DOHH2 (cell line): ENCODE results near the gene SNX30.

Source experiments
- H3F3A ChIP-seq: fragments of 200-600 bp; sonication (generic), shearing (Covaris generic); 2 replicates; pipeline ENCODE4 v1.6.0; 2016; ENCODE audit warnings: antibody characterized with exemption, mild to moderate bottlenecking; ENCODE audit not compliant: control insufficient read depth, insufficient read depth
- H3K27ac ChIP-seq: fragments of 200-600 bp; sonication (generic); 2 replicates; pipeline ENCODE4 v1.5.1; 2014; ENCODE audit warnings: low read depth, mild to moderate bottlenecking, low read length, moderate library complexity
- H3K27me3 ChIP-seq: fragments of 200-600 bp; sonication (generic); 2 replicates; pipeline ENCODE4 v1.6.1; 2014; ENCODE audit warnings: mild to moderate bottlenecking, low read length, mixed read lengths; ENCODE audit not compliant: control insufficient read depth
- H3K36me3 ChIP-seq: fragments of 200-600 bp; sonication (generic); 2 replicates; pipeline ENCODE4 v1.6.1; 2014; ENCODE audit warnings: mild to moderate bottlenecking, low read length, moderate library complexity, mixed read lengths; ENCODE audit not compliant: control insufficient read depth
- H3K4me1 ChIP-seq: fragments of 200-600 bp; sonication (generic); 2 replicates; pipeline ENCODE4 v1.6.1; 2014; ENCODE audit warnings: mild to moderate bottlenecking, low read length, mixed read lengths; ENCODE audit not compliant: control insufficient read depth
- H3K4me2 ChIP-seq: fragments of 200-600 bp; sonication (generic); 2 replicates; pipeline ENCODE4 v1.6.0; 2014; ENCODE audit warnings: mild to moderate bottlenecking, low read length, moderate library complexity
- H3K4me3 ChIP-seq: fragments of 200-600 bp; sonication (generic); 2 replicates; pipeline ENCODE4 v1.5.1; 2014; ENCODE audit warnings: mild to moderate bottlenecking, low read length, mixed read lengths
- H3K79me2 ChIP-seq: fragments of 200-600 bp; sonication (generic); 2 replicates; pipeline ENCODE4 v1.6.1; 2014; ENCODE audit warnings: mild to moderate bottlenecking, low read length, mixed read lengths; ENCODE audit not compliant: control insufficient read depth
- H3K9me2 ChIP-seq: fragments of 200-600 bp; sonication (generic); replicated peaks from 2 replicates; pipeline ENCODE4 v1.6.1; 2014; ENCODE audit warnings: mild to moderate bottlenecking, low read length, mixed read lengths; ENCODE audit not compliant: control insufficient read depth
- H3K9me3 ChIP-seq: fragments of 200-600 bp; sonication (generic); 2 replicates; pipeline ENCODE4 v1.6.1; 2014; ENCODE audit warnings: antibody characterized with exemption, low read length, mixed read lengths; ENCODE audit not compliant: control insufficient read depth, insufficient read depth
- H4K20me1 ChIP-seq: fragments of 200-600 bp; sonication (generic); 2 replicates; pipeline ENCODE4 v1.6.0; 2014; ENCODE audit warnings: low read depth, mild to moderate bottlenecking, antibody characterized with exemption, low read length, moderate library complexity; ENCODE audit not compliant: control insufficient read depth, insufficient read depth
- CTCF ChIP-seq: fragments of 200-600 bp; sonication (generic); IDR thresholded peaks from one replicate; pipeline ENCODE4 v1.5.1; 2014; ENCODE audit warnings: antibody characterized with exemption, mild to moderate bottlenecking, low read depth, low read length; ENCODE audit not compliant: poor library complexity, severe bottlenecking
- EZH2phosphoT487 ChIP-seq: fragments of 200-600 bp; sonication (generic); IDR thresholded peaks from 2 replicates; pipeline ENCODE4 v1.6.1; 2017; ENCODE audit warnings: borderline replicate concordance, mild to moderate bottlenecking, antibody characterized with exemption, low read length, moderate library complexity, mixed read lengths

SNX30 gene

GRCh38 chr9:112853882-112854585 is 103.5 kb downstream of the SNX30 start:
- peaks cover 16% of the 10 kb centered on the region for H3K4me1 ChIP-seq
- TF ChIP-seq CTCF, result no peak
- TF ChIP-seq EZH2phosphoT487, result no peak
- H3K27me3 ChIP-seq, result no peaks in the 10 kb centered on the region
- no peaks in the 10 kb centered on the region for H4K20me1 ChIP-seq
- H3K9me3 ChIP-seq, result no peaks in the 10 kb centered on the region
- H3F3A ChIP-seq, result no peaks in the 10 kb centered on the region
- H3K36me3 ChIP-seq, result peaks cover 6% of the 10 kb centered on the region; the same call in 1 of the 2 replicates
- H3K4me3 ChIP-seq, result no peak overlapping the region
- H3K9me2 ChIP-seq, result no peaks in the 10 kb centered on the region
- no peak overlapping the region for H3K4me2 ChIP-seq
- no peaks in the 10 kb centered on the region for H3K79me2 ChIP-seq
- no peak overlapping the region for H3K27ac ChIP-seq

GRCh38 chr9:112854657-112855056 is 104.1 kb downstream of the SNX30 start:
- Histone ChIP-seq H3F3A (no peaks in the 10 kb centered on the region), H3K27ac (no peak overlapping the region), H3K36me3 (peaks cover 6% of the 10 kb centered on the region; the same call in 1 of the 2 replicates), H3K4me1 (peaks cover 18% of the 10 kb centered on the region), H3K27me3 (no peaks in the 10 kb centered on the region), H3K4me2 (no peak overlapping the region), H3K9me3 (no peaks in the 10 kb centered on the region), H3K9me2 (no peaks in the 10 kb centered on the region), H3K79me2 (no peaks in the 10 kb centered on the region), H3K4me3 (no peak overlapping the region), H4K20me1 (no peaks in the 10 kb centered on the region)
- TF ChIP-seq EZH2phosphoT487, result no peak
- TF ChIP-seq CTCF, result no peak

- Histone ChIP-seq H3K36me3 (no peaks in the 10 kb centered on the region; the same call in 1 of the 2 replicates), H4K20me1 (no peaks in the 10 kb centered on the region), H3K27ac (no peak overlapping the region), H3F3A (no peaks in the 10 kb centered on the region), H3K4me1 (peaks cover 27% of the 10 kb centered on the region), H3K4me2 (no peak overlapping the region), H3K27me3 (no peaks in the 10 kb centered on the region), H3K9me3 (no peaks in the 10 kb centered on the region), H3K4me3 (no peak overlapping the region), H3K9me2 (no peaks in the 10 kb centered on the region), H3K79me2 (no peaks in the 10 kb centered on the region)
- TF ChIP-seq EZH2phosphoT487, result no peak
- no peak for TF ChIP-seq CTCF
Observed at GRCh38 chr9:112856200-112856599, 105.6 kb downstream of the SNX30 start.
